22Rv1 (cell line): ENCODE data around the gene TSPAN18.

Experiments
- H3K27ac ChIP-seq: fragments of 450-650 bp; 2 replicates; pipeline ENCODE4 v1.5.1; 2017
- ZFX ChIP-seq: fragments of 450-650 bp; IDR thresholded peaks from 2 replicates; pipeline ENCODE4 v1.6.1; 2017; ENCODE audit warnings: antibody characterized with exemption, borderline replicate concordance
- TF ChIP-seq, protein P1 (sequence below): fragments of 450-650 bp; IDR thresholded peaks from 2 replicates; pipeline ENCODE4 v1.5.1; 2017; ENCODE audit warnings: mild to moderate bottlenecking

TSPAN18 gene

DNA sequence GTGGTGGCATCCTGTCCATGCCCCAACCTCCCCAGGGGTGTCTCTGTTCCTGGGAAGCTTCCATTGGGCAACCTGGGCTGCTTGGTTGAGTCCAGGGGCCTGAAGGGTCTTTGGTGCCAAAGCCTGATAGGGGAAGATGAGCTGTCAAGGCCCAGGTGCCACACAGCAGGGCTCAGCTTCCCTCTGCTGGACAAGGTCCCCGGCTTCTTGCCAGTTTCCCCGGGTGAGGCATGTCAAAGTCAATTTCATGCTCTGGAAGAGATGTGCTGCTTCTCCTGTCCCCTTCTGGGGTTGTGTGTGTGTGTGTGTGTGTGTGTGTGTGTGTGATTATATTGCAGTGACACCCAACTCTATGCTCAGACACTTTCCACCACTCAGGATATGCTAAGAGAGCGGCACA lies 197.0 kb downstream of the TSPAN18 start:
- TF ChIP-seq, protein P1, sequence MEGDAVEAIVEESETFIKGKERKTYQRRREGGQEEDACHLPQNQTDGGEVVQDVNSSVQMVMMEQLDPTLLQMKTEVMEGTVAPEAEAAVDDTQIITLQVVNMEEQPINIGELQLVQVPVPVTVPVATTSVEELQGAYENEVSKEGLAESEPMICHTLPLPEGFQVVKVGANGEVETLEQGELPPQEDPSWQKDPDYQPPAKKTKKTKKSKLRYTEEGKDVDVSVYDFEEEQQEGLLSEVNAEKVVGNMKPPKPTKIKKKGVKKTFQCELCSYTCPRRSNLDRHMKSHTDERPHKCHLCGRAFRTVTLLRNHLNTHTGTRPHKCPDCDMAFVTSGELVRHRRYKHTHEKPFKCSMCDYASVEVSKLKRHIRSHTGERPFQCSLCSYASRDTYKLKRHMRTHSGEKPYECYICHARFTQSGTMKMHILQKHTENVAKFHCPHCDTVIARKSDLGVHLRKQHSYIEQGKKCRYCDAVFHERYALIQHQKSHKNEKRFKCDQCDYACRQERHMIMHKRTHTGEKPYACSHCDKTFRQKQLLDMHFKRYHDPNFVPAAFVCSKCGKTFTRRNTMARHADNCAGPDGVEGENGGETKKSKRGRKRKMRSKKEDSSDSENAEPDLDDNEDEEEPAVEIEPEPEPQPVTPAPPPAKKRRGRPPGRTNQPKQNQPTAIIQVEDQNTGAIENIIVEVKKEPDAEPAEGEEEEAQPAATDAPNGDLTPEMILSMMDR, result no peak
- TF ChIP-seq ZFX, result no peak

DNA sequence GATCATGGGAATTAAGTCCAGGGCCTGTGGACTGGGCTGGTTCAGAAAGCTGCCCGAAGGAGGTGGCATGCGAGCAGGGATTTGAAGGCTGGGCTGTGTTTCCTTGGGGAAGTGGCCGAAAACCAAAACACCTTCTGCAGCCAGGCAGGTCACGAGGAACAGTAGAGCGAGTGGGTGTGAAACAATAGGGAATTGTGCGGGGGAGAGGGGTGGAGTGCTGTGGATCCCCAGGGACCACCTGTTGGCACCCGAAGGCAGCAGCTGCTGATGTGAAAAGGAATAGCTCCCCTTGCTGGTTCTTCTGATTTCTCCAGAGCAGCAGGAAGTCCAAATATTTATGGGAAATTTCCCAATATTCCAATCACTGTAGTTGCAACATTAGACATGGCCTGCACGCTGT lies 199.3 kb downstream of the TSPAN18 start:
- no peak overlapping the region for H3K27ac ChIP-seq
- no peak for TF ChIP-seq ZFX
- TF ChIP-seq, protein P1, result no peak

More for the DNA sequence above, 197.0 kb downstream of the TSPAN18 start:
- no peak overlapping the region for H3K27ac ChIP-seq

DNA sequence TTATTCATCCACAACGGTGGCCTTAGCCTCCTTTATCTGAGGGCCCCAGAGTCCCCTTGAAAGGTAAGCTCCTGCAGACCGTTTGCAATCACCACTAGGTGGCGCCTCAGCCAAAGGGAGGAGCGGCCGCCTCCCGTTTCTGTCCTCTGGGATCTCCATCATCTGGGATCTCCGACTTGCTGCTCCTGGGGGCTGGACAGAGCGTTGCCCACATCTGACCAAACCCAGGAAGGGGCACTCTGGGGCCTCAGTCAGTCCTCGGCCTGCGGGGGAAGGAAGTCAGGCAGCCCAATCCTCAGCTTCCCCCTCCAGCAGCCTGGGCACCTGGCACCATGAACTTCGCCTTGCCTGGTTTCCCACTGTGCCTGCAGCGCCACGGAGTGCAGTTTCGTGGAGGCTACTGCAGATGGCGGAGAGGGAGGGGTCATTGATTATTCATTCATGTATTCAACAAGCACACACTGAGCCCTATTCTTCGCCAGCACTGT lies 200.5 kb downstream of the TSPAN18 start:
- no peak overlapping the region for H3K27ac ChIP-seq
- no peak for TF ChIP-seq ZFX
- TF ChIP-seq, protein P1, result peak; percentile 95

DNA sequence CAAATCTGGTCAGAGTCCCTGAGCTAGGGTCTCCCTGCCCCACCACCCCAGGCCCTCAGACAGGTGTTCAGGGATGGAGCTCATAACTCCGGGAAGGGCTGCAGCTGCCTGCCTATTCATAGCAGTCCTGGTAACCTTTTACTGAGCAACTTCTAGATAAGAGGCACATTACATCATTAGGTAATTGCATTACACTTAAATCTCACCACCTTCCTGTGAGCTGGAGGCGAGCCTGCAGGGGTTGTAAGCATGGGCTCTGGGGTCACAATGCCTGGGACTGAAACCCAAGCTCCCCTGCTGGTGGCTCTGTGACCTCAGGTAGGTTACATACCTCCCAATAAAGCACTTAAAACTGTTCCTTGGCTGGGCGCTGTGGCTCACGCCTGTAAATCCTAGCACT lies 201.4 kb downstream of the TSPAN18 start:
- H3K27ac ChIP-seq, result no peak overlapping the region
- no peak for TF ChIP-seq ZFX

DNA sequence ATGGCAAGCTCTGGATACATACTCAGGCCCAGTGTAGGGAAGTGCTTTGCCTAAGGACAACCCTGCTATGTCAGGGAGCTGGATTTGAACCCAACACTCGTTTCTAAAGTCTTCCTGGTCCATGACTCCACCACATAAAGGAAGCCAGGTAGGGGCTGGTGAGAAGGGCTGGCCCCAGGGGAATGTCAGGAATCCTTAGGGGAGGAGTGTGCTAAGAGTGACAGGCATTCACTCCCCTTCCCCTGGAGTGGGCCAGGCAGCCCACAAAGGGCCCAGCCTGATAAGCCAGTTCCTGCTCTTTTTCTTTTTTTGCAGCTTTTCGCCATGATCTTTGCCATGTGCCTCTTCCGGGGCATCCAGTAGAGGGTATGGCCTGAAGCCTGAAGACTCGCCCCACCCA lies 202.1 kb downstream of the TSPAN18 start:
- H3K27ac ChIP-seq, result no peak overlapping the region
- no peak for TF ChIP-seq ZFX
- TF ChIP-seq, protein P1, result no peak

DNA sequence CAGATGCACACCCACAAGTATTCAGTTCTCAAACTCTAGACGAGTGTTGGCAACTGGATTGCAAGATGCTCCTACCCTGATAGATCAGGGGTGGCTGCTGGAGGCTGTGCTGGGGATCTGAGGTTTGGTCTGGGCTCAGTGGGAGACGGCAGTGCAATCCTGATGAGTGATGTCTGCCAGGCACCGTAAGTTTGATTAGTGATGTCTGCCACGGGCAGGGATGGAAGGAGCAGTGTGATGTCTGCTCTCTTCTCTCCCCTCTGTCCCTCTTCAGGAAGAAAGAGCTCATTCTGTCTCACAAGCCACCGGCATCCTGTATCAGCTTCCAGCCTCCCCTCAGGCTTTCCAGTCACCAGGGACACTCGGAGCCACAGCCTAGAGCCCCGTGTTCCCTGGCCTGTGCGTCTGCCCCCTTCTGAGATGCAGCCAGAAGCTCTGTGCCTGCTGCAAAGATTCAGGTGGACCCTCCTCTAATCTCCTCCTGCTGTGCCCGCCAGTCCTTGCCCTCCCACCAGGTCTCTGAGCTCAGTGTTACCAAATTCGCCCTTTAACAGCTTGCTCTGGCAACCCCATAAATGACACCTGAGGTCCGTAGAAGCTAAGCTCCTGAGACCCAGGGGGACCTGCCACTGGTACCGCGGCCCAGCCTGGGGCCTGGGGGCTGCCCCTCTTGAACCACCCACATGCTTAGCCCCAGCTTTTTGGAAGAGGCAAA lies 204.0 kb downstream of the TSPAN18 start:
- no peak for TF ChIP-seq ZFX
- TF ChIP-seq, protein P1, result no peak
- H3K27ac ChIP-seq, result no peak overlapping the region

DNA sequence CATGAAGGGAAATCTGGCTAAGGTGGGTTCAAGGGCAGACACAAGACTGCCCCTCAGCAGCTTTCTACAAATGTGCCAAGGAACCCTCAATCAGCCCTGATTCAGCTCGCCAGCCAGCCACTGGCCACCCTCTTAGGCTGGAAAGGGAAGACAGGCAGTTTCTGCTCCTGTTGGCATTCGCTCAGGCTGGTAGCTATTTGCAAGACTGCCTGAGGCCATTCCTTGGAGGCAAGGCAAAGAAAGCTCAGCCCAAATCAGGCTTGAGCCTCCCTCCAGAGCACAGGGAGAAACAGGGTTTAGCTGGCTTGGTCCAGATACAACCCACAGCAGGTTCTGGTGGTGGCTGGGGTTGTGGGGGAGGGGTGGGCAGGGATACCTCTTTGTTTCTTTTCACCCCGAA lies 204.7 kb downstream of the TSPAN18 start:
- TF ChIP-seq ZFX, result no peak
- TF ChIP-seq, protein P1, result no peak
- no peak overlapping the region for H3K27ac ChIP-seq
